H1 (cell line): ENCODE data around the gene GRM1. TPM values are rescaled to one million over a fixed set of nuclear protein-coding genes. Genes with fewer than 3 reads are reported as not detected.

Experiments
- BCL11A ChIP-seq, 2 experiments: IDR thresholded peaks; one replicate each; pipeline ENCODE4 v1.6.1; 2011; ENCODE audit warnings: low read depth in 2 of 2, low read length in 2 of 2, mild to moderate bottlenecking in 2 of 2
- BRCA1 ChIP-seq: IDR thresholded peaks from 2 replicates; pipeline ENCODE4 v1.6.1; 2012; ENCODE audit warnings: low read depth, low read length, improper control_type of control experiment
- EGR1 ChIP-seq: IDR thresholded peaks from 2 replicates; pipeline ENCODE4 v1.6.1; 2011; ENCODE audit warnings: low read depth, low read length, borderline replicate concordance
- EZH2 ChIP-seq: fragments of 200-600 bp; sonication (generic); IDR thresholded peaks from 2 replicates; pipeline ENCODE4 v1.7.1; 2012; ENCODE audit warnings: low read depth, mild to moderate bottlenecking, moderate library complexity, low read length, inconsistent platforms; ENCODE audit not compliant: severe bottlenecking
- FOSL1 ChIP-seq: IDR thresholded peaks from 2 replicates; pipeline ENCODE4 v1.6.1; 2011; ENCODE audit warnings: mild to moderate bottlenecking, low read depth, low read length, moderate library complexity; ENCODE audit not compliant: insufficient read depth
- JUND ChIP-seq: IDR thresholded peaks from 2 replicates; pipeline ENCODE4 v1.6.1; 2011; ENCODE audit warnings: mild to moderate bottlenecking, improper control_type of control experiment, low read length
- NRF1 ChIP-seq: IDR thresholded peaks from 2 replicates; pipeline ENCODE4 v1.6.1; 2011; ENCODE audit warnings: mild to moderate bottlenecking, low read depth, low read length, improper control_type of control experiment
- polyA plus RNA-seq, 7 experiments: library from polyadenylated mRNA; depleted of rRNA in 3 of 7; stranded (reverse) in 5 of 7; unstranded in 2 of 7; fragments of >200 nt in 5 of 7; fragments of 200-250 nt in 2 of 7; gene quantifications; 1 replicate in 5 of 7; 2 replicates in 1 of 7; 4 replicates in 1 of 7; pipeline versions ENCODE4 v1.2.1 to v1.2.3, GENCODE V29; 2011 to 2013; ENCODE audit warnings: missing spikeins in 2 of 7, mixed read lengths in 2 of 7
- total RNA-seq: library from RNA; stranded (reverse); fragmentation: NEBNext Ultra II Directional; extraction: Animal tissue kit (Norgen Biotek cat#: 25700); gene quantifications from 2 replicates; pipeline ENCODE4 v1.2.1, GENCODE V29; 2021

GRM1 gene
- total and polyA plus RNA-seq, 2 of the 8 experiments (the other 6 are each of a cell fraction or from before 2014, with no cell fraction given), result 0.15 to 1.3 TPM

GRCh38 chr6:146335336-146335735, 306.5 kb downstream of the GRM1 start (continued):
- TF ChIP-seq BRCA1 (no peak), FOSL1 (no peak), NRF1 (no peak), BCL11A (IDR thresholded peaks at IDR 0.05; ENCODE audit: low read depth in 2 of 2, low read length in 2 of 2) (no peak), EGR1 (no peak), JUND (no peak), EZH2 (no peak)
